ENCODE data around the gene TRHDE. TPM values are rescaled to one million over a fixed set of nuclear protein-coding genes. Genes with fewer than 3 reads are reported as not detected.

The TRHDE gene
- polyA plus RNA-seq, 1 donor (not counting 4 experiments of a cell fraction or from before 2014, with no cell fraction given): 0.12 TPM

- Histone ChIP-seq H3K27ac (ENCODE audit: control insufficient read depth, insufficient read depth, low read length) (no peak overlapping the region), H4K20me1 (ENCODE audit: control insufficient read depth, extremely low read depth, insufficient read depth, low read length) (no peaks in the 10 kb centered on the region), H3K79me2 (ENCODE audit: control insufficient read depth, insufficient read depth, low read length) (no peaks in the 10 kb centered on the region), H3K9me1 (ENCODE audit: control insufficient read depth, extremely low read depth, insufficient read depth, low read length) (no peaks in the 10 kb centered on the region), H3K27me3 (ENCODE audit: control insufficient read depth, extremely low read depth, insufficient read depth, low read length) (no peaks in the 10 kb centered on the region), H3K36me3 (ENCODE audit: control insufficient read depth in 2 of 2, extremely low read depth in 1 of 2, insufficient read depth in 2 of 2, low read length in 2 of 2) (no peaks in the 10 kb centered on the region), H2AFZ (ENCODE audit: control insufficient read depth, low read length) (no peak overlapping the region), H3K4me2 (ENCODE audit: control insufficient read depth, extremely low read depth, insufficient read depth, low read depth, low read length) (no peak overlapping the region), H3K4me3 (ENCODE audit: control insufficient read depth in 2 of 3, extremely low read depth in 1 of 3, insufficient read depth in 2 of 3, low read depth in 1 of 3, low read length in 3 of 3) (no peak overlapping the region), H3K4me1 (ENCODE audit: control insufficient read depth, extremely low read depth, insufficient read depth, low read length) (no peaks in the 10 kb centered on the region), H3K9me3 (ENCODE audit: control insufficient read depth, low read depth, low read length) (no peaks in the 10 kb centered on the region), H3K9ac (ENCODE audit: control insufficient read depth, extremely low read depth, insufficient read depth, low read length) (no peak overlapping the region)
- dilution Hi-C loops (cut with MboI; ENCODE audit: extremely low pct_ligation_motif_present, low sequenced_read_pairs): no loop called here
- TF ChIP-seq CTCF (optimal IDR thresholded peaks at IDR 0.05 in 1 of 3, IDR thresholded peaks at IDR 0.05 in 1 of 3, conservative IDR thresholded peaks at IDR 0.05 in 1 of 3; ENCODE audit: extremely low read depth in 1 of 3, insufficient read depth in 2 of 3, low read length in 3 of 3) (no peak), EZH2 (IDR thresholded peaks at IDR 0.05; ENCODE audit: low read length) (no peak)
- DNase-seq (ENCODE audit: low read depth, low spot score) (no peak), FAIRE-seq (no peak)
Observed at GRCh38 chr12:72586456-72586855, 314.3 kb downstream of the TRHDE start.

- FAIRE-seq: no peak
- H3K4me2 ChIP-seq (ENCODE audit: control insufficient read depth, extremely low read depth, insufficient read depth, low read depth, low read length): no peak overlapping the region
- dilution Hi-C loops (cut with MboI; ENCODE audit: extremely low pct_ligation_motif_present, low sequenced_read_pairs): no loop called here
- H3K79me2 ChIP-seq (ENCODE audit: control insufficient read depth, insufficient read depth, low read length): no peaks in the 10 kb centered on the region
- H3K27me3 ChIP-seq (ENCODE audit: control insufficient read depth, extremely low read depth, insufficient read depth, low read length): no peaks in the 10 kb centered on the region
- H3K9me1 ChIP-seq (ENCODE audit: control insufficient read depth, extremely low read depth, insufficient read depth, low read length): no peaks in the 10 kb centered on the region
- no peaks in the 10 kb centered on the region for H3K4me1 ChIP-seq (ENCODE audit: control insufficient read depth, extremely low read depth, insufficient read depth, low read length)
- H2AFZ ChIP-seq (ENCODE audit: control insufficient read depth, low read length): no peak overlapping the region
- H4K20me1 ChIP-seq (ENCODE audit: control insufficient read depth, extremely low read depth, insufficient read depth, low read length): no peaks in the 10 kb centered on the region
- H3K9ac ChIP-seq (ENCODE audit: control insufficient read depth, extremely low read depth, insufficient read depth, low read length): no peak overlapping the region
- H3K27ac ChIP-seq (ENCODE audit: control insufficient read depth, insufficient read depth, low read length): no peak overlapping the region
- no peak for DNase-seq (ENCODE audit: low read depth, low spot score)
- no peaks in the 10 kb centered on the region for H3K36me3 ChIP-seq (ENCODE audit: control insufficient read depth in 2 of 2, extremely low read depth in 1 of 2, insufficient read depth in 2 of 2, low read length in 2 of 2)
- H3K9me3 ChIP-seq (ENCODE audit: control insufficient read depth, low read depth, low read length): no peaks in the 10 kb centered on the region
- no peak for TF ChIP-seq EZH2 (IDR thresholded peaks at IDR 0.05; ENCODE audit: low read length)
- no peak for TF ChIP-seq CTCF (optimal IDR thresholded peaks at IDR 0.05 in 1 of 3, IDR thresholded peaks at IDR 0.05 in 1 of 3, conservative IDR thresholded peaks at IDR 0.05 in 1 of 3; ENCODE audit: extremely low read depth in 1 of 3, insufficient read depth in 2 of 3, low read length in 3 of 3)
- no peak overlapping the region for H3K4me3 ChIP-seq (ENCODE audit: control insufficient read depth in 2 of 3, extremely low read depth in 1 of 3, insufficient read depth in 2 of 3, low read depth in 1 of 3, low read length in 3 of 3)
Observed at GRCh38 chr12:72602581-72602980, 330.4 kb downstream of the TRHDE start.
